ENCODE measurements around the gene KCNJ6. TPM values are rescaled to one million over a fixed set of nuclear protein-coding genes. Genes with fewer than 3 reads are reported as not detected.

Gene KCNJ6
- total and polyA plus RNA-seq, 9 of the 15 experiments (the other 6 are each of a cell fraction or from before 2014, with no cell fraction given): 0.06 to 0.21 (median 0.13) TPM; not detected in 1

DNA sequence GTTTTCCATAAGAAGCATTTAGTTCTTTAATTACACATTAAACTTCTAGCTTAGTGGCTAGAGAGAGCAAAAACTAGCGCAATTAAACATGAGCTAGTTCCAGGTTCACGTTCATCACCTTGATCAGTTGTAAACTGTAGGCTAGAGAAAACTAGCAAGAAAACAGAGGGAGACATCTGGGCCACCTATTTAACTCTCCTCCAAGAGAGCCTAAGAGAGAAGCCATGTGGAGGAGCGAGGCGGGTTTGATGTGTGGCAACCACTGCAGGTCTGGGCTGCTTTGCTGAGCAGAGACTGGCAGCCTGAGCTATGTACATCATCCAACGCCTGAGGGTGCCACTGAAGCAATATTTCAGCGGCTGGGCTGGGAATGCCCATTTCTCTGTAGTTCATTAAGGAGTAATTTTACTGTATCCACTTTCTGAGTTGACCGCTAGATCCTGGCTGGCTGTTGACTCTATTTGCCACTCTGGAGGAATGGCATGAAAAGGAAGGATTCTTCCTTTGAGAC is 296.7 kb downstream of the KCNJ6 start:
- no peaks in the 10 kb centered on the region for H3K9me3 ChIP-seq (replicated peaks; ENCODE audit: control insufficient read depth, insufficient read depth, low read depth, low read length)
- intact Hi-C loops (cut with micrococcal nuclease): no loop called here
- H3K9ac ChIP-seq (ENCODE audit: insufficient read depth in 1 of 2, low read depth in 2 of 2, low read length in 2 of 2): no peak overlapping the region
- WGBS (ENCODE audit: insufficient coverage, low coverage, missing lambda C conversion rate): 2% methylated on average over 7 of the region's 7 CpGs
- ChIA-PET CTCF (ENCODE audit: low intra/inter-chr PET ratio) (no interaction called here), POLR2A (interaction anchor here (0.5 to 0.7 kb wide), 5 partner anchors 16 to 186 kb away, joined by 3 to 4 read pairs (median 4); no protein-coding TSS in a partner anchor)
- DNase-seq (ENCODE audit: extremely low read depth in 1 of 4, low spot score in 3 of 4) (no peak), ATAC-seq (no peak; the same call in 2 of the 3 replicates), FAIRE-seq (no peak)
- BruUV-seq (replicated peaks): no TSS peak
- H3K27me3 ChIP-seq (ENCODE audit: control insufficient read depth in 2 of 2, insufficient read depth in 2 of 2, low read length in 2 of 2): peaks cover 29 to 33% of the 10 kb centered on the region in 2 experiments
- no peak overlapping the region for H3K27ac ChIP-seq (ENCODE audit: extremely low read depth, low read depth, low read length)
- H3K4me3 ChIP-seq: no peak overlapping the region
- H3K36me3 ChIP-seq (ENCODE audit: control insufficient read depth, insufficient read depth, low read length): no peaks in the 10 kb centered on the region
- no peak overlapping the region for H3K4me2 ChIP-seq (ENCODE audit: insufficient read depth, low read length)
- in situ Hi-C loops (cut with MboI): no loop called here
- no peaks in the 10 kb centered on the region for H3K9me1 ChIP-seq (ENCODE audit: control insufficient read depth, insufficient read depth, low read length)
- no peaks in the 10 kb centered on the region; a peak in 1 of 5 replicates for H3K4me1 ChIP-seq (replicated peaks in 1 of 2; ENCODE audit: control insufficient read depth in 2 of 2, insufficient read depth in 2 of 2, low read length in 2 of 2)
- H3K79me2 ChIP-seq (ENCODE audit: control insufficient read depth, insufficient read depth, low read length): no peaks in the 10 kb centered on the region
- TF ChIP-seq NFE2 (IDR thresholded peaks at IDR 0.05; ENCODE audit: low read depth): no peak
- no peak for TF ChIP-seq NR2C2 (CRISPR knock-in tag; IDR thresholded peaks at IDR 0.05)
- peak; percentile 8; the same call in 1 of the 2 replicates for TF ChIP-seq NR2C2 (tag; IDR thresholded peaks at IDR 0.05)
- no peaks in the 10 kb centered on the region for H4K20me1 ChIP-seq (replicated peaks; ENCODE audit: control insufficient read depth, insufficient read depth, low read length)
- no peak overlapping the region for H2AFZ ChIP-seq (ENCODE audit: low read depth, low read length)

DNA sequence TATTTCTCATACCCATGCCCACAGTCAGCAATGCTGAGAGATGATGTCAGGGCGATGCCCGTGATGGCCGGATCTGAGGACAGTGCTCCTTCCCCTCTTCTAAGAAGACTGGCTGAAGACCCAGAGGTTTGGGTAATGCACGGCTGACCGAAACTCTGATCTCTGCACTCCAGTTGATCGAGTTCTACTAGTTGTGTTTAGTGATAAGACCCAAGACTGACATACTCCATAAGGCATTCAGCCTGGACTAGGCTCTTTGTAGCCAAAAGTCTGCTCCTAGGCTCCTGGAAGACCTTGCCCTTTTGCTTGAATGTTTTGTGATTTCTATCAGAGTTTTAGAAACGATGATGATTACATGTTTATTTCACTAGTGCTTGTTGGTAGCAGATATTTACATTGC is 298.2 kb downstream of the KCNJ6 start:
- Histone ChIP-seq H3K9ac (ENCODE audit: insufficient read depth in 1 of 2, low read depth in 2 of 2, low read length in 2 of 2) (no peak overlapping the region), H4K20me1 (replicated peaks; ENCODE audit: control insufficient read depth, insufficient read depth, low read length) (no peaks in the 10 kb centered on the region), H3K9me3 (replicated peaks; ENCODE audit: control insufficient read depth, insufficient read depth, low read depth, low read length) (no peaks in the 10 kb centered on the region), H3K36me3 (ENCODE audit: control insufficient read depth, insufficient read depth, low read length) (no peaks in the 10 kb centered on the region), H3K27me3 (ENCODE audit: control insufficient read depth in 2 of 2, insufficient read depth in 2 of 2, low read length in 2 of 2) (peaks cover 35 to 39% of the 10 kb centered on the region in 2 experiments), H3K27ac (ENCODE audit: extremely low read depth, low read depth, low read length) (no peak overlapping the region), H3K4me2 (ENCODE audit: insufficient read depth, low read length) (no peak overlapping the region), H3K79me2 (ENCODE audit: control insufficient read depth, insufficient read depth, low read length) (no peaks in the 10 kb centered on the region), H3K4me1 (replicated peaks in 1 of 2; ENCODE audit: control insufficient read depth in 2 of 2, insufficient read depth in 2 of 2, low read length in 2 of 2) (no peaks in the 10 kb centered on the region; a peak in 1 of 5 replicates), H3K4me3 (no peak overlapping the region), H3K9me1 (ENCODE audit: control insufficient read depth, insufficient read depth, low read length) (no peaks in the 10 kb centered on the region), H2AFZ (ENCODE audit: low read depth, low read length) (no peak overlapping the region)
- no peak for FAIRE-seq
- CTCF ChIA-PET (ENCODE audit: low intra/inter-chr PET ratio): interaction anchor here (0.6 kb wide), 1 partner anchor 49 kb away, joined by 3 read pairs; no protein-coding TSS in a partner anchor
- TF ChIP-seq, protein P1, sequence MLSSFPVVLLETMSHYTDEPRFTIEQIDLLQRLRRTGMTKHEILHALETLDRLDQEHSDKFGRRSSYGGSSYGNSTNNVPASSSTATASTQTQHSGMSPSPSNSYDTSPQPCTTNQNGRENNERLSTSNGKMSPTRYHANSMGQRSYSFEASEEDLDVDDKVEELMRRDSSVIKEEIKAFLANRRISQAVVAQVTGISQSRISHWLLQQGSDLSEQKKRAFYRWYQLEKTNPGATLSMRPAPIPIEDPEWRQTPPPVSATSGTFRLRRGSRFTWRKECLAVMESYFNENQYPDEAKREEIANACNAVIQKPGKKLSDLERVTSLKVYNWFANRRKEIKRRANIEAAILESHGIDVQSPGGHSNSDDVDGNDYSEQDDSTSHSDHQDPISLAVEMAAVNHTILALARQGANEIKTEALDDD (IDR thresholded peaks at IDR 0.05): peak; percentile 31; the same call in 1 of the 2 replicates
- TF ChIP-seq HCFC1 (IDR thresholded peaks at IDR 0.05; ENCODE audit: low read depth, low read length): no peak
- no TSS peak for BruUV-seq (replicated peaks)
- intact Hi-C loops (cut with micrococcal nuclease): no loop called here
- DNase-seq (ENCODE audit: extremely low read depth in 1 of 4, low spot score in 3 of 4): no peak
- ATAC-seq: no peak
- under 1% methylated on average over 7 of the region's 7 CpGs for WGBS (ENCODE audit: insufficient coverage, low coverage, missing lambda C conversion rate)
- in situ Hi-C loops (cut with MboI): no loop called here
- POLR2A ChIA-PET: no interaction called here

Measured in K562 (cell line).